Measurements from ENCODE around the gene ESRRG.
"Not testable (repeated sequence)": the region's sequence is repeated elsewhere in the genome, so short reads cannot be mapped to it uniquely, and the experiment has no call there.

The ESRRG gene

DNA sequence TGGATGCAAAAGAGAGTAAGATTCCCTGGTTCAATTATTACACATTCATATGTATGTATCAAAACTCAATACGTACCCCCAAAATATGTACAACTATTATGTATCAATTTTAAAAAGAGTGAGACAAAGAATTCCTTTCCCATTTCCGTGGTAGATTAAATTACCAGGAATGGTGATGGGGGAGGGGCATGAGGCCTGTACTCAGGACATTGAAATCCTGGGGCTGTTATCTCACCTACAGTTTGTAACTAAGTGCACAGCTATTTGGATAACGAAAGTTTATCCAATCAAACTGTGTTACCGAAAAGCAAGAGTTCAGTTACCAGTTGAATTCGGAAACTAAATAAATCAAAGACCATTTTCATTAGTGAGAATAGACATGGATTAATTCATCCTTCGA is 8.3 kb upstream of the ESRRG start:
- Mint-ChIP-seq H3K36me3 (ENCODE audit: insufficient read depth) (no peaks in the 10 kb centered on the region), H3K27me3 (no peaks in the 10 kb centered on the region), H3K4me3 (no peak overlapping the region), H3K4me1 (ENCODE audit: low read depth in 2 of 2) (no peaks in the 10 kb centered on the region), H3K27ac (no peak overlapping the region), H3K9me3 (peaks cover 3 to 8% of the 10 kb centered on the region in 2 donors)
- DNase-seq (no peak), ATAC-seq (replicated peaks) (no peak)

DNA sequence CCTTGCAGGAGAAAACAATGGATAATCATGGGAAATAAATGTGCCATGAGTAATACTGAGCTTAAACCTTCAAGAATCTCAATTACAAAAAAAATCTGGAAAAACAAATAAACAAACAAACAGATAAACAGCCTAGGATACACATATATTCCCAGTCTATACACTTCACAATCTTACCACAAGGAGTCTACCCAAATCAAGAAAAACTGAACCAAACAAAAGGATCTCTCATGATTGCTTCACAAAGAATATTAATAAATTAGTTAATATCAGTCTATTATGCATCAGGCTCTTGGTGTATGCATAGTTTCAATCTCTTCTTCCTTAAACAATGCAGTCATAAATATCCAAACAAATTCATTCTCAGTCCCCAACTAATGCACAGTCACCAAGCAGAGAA is 3.2 kb upstream of the ESRRG start:
- H3K4me1 Mint-ChIP-seq (ENCODE audit: low read depth in 2 of 2) = no peaks in the 10 kb centered on the region
- peaks cover 0 to 4% of the 10 kb centered on the region in 2 donors for H3K9me3 Mint-ChIP-seq
- H3K36me3 Mint-ChIP-seq (ENCODE audit: insufficient read depth) = no peaks in the 10 kb centered on the region
- no peak for ATAC-seq (replicated peaks)
- H3K27me3 Mint-ChIP-seq = peaks cover 0 to 9% of the 10 kb centered on the region in 2 donors
- no peak overlapping the region for H3K27ac Mint-ChIP-seq
- DNase-seq = no peak
- H3K4me3 Mint-ChIP-seq = no peak overlapping the region

DNA sequence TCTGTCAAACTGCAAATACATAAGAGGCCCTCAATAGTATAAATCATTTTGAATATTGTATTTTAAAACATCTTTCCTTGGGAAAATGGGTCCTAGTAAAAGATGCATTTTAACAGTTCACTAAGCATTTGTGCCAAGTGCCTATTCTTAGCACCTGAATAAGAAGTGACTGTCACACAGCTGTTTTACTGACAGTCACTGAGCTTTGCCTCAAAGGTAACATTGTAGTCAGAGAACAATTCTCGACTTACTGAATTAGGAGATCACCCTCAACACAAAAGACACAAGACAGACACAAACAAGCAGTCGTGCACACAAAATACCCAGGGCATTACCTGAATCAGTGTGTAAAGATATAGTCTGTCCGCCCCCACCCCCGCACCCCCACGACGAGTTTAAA is 408 bp downstream of the ESRRG start:
- Mint-ChIP-seq H3K9me3 (peaks cover 0 to 6% of the 10 kb centered on the region in 2 donors), H3K27me3 (peaks cover 0 to 9% of the 10 kb centered on the region in 2 donors), H3K36me3 (ENCODE audit: insufficient read depth) (no peaks in the 10 kb centered on the region), H3K27ac (no peak overlapping the region), H3K4me1 (ENCODE audit: low read depth in 2 of 2) (no peaks in the 10 kb centered on the region), H3K4me3 (no peak overlapping the region)
- ATAC-seq (replicated peaks) = no peak
- DNase-seq = no peak

DNA sequence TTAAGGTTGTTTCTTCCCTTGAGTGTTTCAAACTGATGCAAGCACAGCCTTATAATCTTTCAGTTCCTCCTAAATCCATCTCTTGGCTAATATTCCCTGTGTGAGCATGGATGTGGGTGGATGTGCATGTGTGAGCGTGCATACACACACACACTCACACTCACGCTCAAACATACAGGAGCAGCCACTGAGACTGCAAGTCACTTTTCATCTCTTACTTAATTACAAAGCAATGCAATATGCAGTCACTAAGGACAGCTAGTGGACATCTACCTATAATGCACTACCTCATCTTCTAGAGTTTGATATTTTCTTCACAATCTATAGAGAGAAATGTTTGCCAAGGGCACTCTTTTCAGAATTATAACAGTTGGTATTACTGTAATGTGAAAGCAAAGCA is 1.4 kb downstream of the ESRRG start:
- Mint-ChIP-seq H3K9me3 (peaks cover 0 to 6% of the 10 kb centered on the region in 2 donors), H3K4me1 (ENCODE audit: low read depth in 2 of 2) (no peaks in the 10 kb centered on the region), H3K36me3 (ENCODE audit: insufficient read depth) (no peaks in the 10 kb centered on the region), H3K27me3 (peaks cover 0 to 9% of the 10 kb centered on the region in 2 donors), H3K27ac (no peak overlapping the region), H3K4me3 (no peak overlapping the region)
- ATAC-seq (replicated peaks) (no peak), DNase-seq (no peak)

DNA sequence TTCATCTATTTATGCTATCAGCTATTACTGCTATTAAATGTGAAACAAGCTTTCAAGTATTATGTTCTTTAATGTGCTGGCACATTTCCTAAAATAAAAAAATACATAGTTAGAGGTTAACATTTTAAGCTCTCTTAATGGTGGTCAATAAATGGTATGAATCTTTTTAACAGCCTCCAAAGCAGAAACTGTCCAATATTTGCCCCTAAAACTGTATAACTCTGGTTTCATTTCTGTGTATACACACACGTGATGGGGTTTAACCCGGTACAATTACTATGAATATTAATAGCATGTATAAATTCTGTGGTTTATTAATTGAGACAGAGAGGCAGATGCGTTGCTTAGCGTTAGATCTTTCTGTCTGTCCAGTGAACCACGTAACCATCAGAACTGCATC is 2.2 kb downstream of the ESRRG start:
- Mint-ChIP-seq H3K27ac (no peak overlapping the region), H3K36me3 (ENCODE audit: insufficient read depth) (no peaks in the 10 kb centered on the region)

DNA sequence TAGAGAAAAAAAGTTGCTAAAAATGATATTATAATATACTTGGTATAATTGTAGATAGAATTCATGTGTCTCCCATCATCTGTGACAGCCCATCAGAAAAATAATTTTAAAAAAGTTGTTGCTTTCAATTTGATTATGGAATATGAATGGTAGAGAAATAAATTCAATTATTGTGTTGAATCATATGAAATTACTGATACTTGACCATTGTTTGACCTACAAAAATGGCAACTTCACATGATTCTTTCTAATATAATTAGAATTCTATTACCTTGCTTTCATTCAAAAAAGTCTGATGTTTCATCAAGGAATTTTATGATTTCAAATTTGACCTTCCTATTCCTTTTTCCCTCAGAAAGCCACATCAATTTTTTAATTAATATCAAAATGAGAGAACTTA is 11.5 kb downstream of the ESRRG start:
- Mint-ChIP-seq H3K4me3 (no peak overlapping the region), H3K9me3 (peaks cover 0 to 3% of the 10 kb centered on the region in 2 donors), H3K36me3 (ENCODE audit: insufficient read depth) (no peaks in the 10 kb centered on the region), H3K27me3 (no peaks in the 10 kb centered on the region), H3K27ac (no peak overlapping the region), H3K4me1 (ENCODE audit: low read depth in 2 of 2) (no peaks in the 10 kb centered on the region)
- no peak for ATAC-seq (replicated peaks)
- DNase-seq = no peak

More for the DNA sequence above, 2.2 kb downstream of the ESRRG start:
- ATAC-seq (replicated peaks) (no peak), DNase-seq (no peak)
- Mint-ChIP-seq H3K4me1 (ENCODE audit: low read depth in 2 of 2) (no peaks in the 10 kb centered on the region), H3K9me3 (peaks cover 0 to 5% of the 10 kb centered on the region in 2 donors), H3K27me3 (peaks cover 0 to 9% of the 10 kb centered on the region in 2 donors), H3K4me3 (no peak overlapping the region)

DNA sequence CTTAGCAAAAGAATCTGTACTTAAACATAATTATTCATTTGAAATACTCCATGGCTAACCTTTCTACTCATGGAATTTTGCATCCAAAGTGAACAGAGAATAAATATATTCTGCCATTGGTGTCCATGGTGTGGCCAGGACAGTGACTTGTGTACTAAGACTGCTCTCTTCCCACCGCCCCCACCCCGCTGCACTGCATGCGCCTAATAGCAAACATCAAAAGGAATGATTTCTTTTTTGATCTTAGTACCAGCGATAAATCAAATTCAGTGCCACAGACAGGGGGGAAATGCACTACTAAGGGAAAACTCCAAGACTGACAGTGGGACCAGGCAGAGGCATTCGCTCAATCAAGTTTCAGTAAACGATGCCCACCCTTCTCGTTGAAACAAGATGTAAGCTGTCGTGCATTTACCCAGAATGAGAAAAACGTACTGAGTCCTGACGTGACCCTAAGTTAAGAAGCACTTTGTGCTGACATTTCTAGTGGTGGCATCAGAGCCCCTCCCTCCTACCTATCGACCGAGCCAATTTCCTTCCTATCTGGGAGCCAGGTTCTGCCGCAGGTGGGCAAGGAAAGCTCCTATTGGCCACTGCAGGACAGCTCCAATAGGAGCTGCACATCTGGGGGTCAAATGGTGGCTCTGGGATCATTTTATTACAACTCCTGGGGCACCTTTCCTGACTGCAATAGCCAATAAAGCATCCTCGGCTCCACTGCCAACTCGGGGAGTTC is 12.5 kb downstream of the ESRRG start:
- no peak overlapping the region for H3K4me3 Mint-ChIP-seq
- DNase-seq (no peak), ATAC-seq (replicated peaks) (no peak)

DNA sequence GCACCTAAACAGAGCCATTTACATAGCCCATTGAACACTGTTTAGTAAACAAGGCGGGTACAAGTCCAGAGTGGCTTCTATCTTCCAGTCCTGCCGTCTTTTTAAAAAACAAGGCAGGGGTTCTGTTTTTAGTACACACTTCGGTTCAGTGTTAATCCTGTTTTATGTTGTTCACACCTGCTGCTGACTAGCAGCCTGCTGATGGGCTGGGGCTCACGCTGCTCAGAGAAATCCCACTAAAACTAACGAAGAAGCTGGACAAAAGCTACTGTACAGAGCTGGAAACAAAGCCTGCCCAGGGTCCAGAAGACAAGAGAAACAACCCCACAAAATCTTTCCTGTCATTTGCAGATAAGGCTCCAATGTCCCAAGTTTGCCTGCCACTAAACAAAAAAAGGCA is 13.2 kb downstream of the ESRRG start:
- Mint-ChIP-seq H3K4me1 (ENCODE audit: low read depth in 2 of 2) (no peaks in the 10 kb centered on the region), H3K36me3 (ENCODE audit: insufficient read depth) (no peaks in the 10 kb centered on the region), H3K27me3 (no peaks in the 10 kb centered on the region), H3K27ac (no peak overlapping the region), H3K4me3 (no peak overlapping the region), H3K9me3 (peaks cover 0 to 3% of the 10 kb centered on the region in 2 donors)
- DNase-seq (no peak), ATAC-seq (replicated peaks) (no peak)

More for the DNA sequence above, 12.5 kb downstream of the ESRRG start:
- Mint-ChIP-seq H3K9me3 (peaks cover 0 to 3% of the 10 kb centered on the region in 2 donors), H3K27me3 (no peaks in the 10 kb centered on the region), H3K4me1 (ENCODE audit: low read depth in 2 of 2) (no peaks in the 10 kb centered on the region), H3K27ac (no peak overlapping the region), H3K36me3 (ENCODE audit: insufficient read depth) (no peaks in the 10 kb centered on the region)

DNA sequence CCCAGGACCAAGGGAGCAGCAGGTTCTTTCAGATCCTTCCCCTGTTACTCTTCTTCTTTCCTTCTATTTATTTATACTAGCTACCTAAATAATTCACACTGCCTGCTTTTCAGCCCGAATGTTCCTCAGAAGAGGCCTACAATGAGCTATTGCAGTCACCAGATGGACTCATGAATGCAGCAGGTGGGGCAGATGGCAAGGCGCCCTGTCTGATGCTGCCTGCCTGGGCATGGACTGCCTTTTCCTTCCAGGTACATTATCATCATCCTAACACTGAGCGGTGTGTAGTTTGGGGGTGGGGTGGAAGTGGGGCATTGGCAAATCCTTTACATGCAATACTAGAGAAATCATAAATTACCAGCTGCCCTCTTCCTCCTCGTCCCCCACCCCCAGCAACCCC is 17.6 kb downstream of the ESRRG start:
- no peak overlapping the region for H3K4me3 Mint-ChIP-seq
- DNase-seq = no peak
- H3K27ac Mint-ChIP-seq = no peak overlapping the region
- H3K27me3 Mint-ChIP-seq = no peaks in the 10 kb centered on the region
- no peak for ATAC-seq (replicated peaks)
- no peaks in the 10 kb centered on the region for H3K4me1 Mint-ChIP-seq (ENCODE audit: low read depth in 2 of 2)
- H3K9me3 Mint-ChIP-seq = peaks cover 5 to 7% of the 10 kb centered on the region in 2 donors
- no peaks in the 10 kb centered on the region for H3K36me3 Mint-ChIP-seq (ENCODE audit: insufficient read depth)

DNA sequence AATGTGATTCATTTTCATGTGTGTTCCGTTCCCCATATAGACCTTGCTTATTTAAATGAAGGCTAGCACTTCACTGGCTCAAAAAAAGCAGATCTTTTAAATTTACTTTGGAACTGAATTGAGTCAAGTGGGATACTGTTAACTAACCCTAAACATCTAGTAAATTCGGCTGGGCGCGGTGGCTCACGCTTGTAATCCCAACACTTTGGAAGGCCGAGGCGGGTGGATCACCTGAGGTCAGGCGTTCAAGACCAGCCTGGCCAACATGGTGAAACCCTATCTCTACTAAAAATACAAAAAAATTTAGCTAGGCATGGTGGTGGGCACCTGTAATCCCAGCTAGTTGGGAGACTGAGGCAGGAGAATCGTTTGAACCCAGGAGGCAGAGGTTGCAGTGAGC is 19.2 kb downstream of the ESRRG start:
- not testable (repeated sequence) for H3K27me3 Mint-ChIP-seq; ATAC-seq (replicated peaks)

DNA sequence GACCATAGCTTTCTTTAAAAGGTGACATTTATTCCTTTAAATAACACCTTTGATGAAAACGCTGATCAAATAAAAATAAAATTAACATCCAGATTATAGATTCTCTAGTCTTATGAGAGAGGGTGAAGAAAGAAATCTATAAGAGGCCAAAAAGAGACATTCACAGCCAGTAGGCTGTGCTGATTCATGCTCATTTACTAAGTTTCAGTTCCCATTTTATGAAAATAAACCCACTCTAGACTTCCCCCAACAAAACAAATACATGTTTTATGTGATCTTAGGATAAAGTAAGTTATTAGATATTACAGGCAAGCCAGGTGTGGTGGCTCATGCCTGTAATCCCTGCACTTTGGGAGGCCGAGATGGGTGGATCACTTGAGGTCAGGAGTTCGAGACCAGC is 21.1 kb downstream of the ESRRG start:
- no peaks in the 10 kb centered on the region for H3K4me1 Mint-ChIP-seq (ENCODE audit: low read depth in 2 of 2)
- no peaks in the 10 kb centered on the region for H3K27me3 Mint-ChIP-seq
- ATAC-seq (replicated peaks) (no peak), DNase-seq (no peak)
- H3K36me3 Mint-ChIP-seq (ENCODE audit: insufficient read depth) = no peaks in the 10 kb centered on the region
- H3K27ac Mint-ChIP-seq = no peak overlapping the region
- peaks cover 5 to 7% of the 10 kb centered on the region in 2 donors for H3K9me3 Mint-ChIP-seq
- H3K4me3 Mint-ChIP-seq = no peak overlapping the region

More for the DNA sequence above, 19.2 kb downstream of the ESRRG start:
- not testable (repeated sequence) for H3K9me3 Mint-ChIP-seq; H3K27ac Mint-ChIP-seq; H3K36me3 Mint-ChIP-seq (ENCODE audit: insufficient read depth); H3K4me1 Mint-ChIP-seq (ENCODE audit: low read depth in 2 of 2); H3K4me3 Mint-ChIP-seq; DNase-seq

DNA sequence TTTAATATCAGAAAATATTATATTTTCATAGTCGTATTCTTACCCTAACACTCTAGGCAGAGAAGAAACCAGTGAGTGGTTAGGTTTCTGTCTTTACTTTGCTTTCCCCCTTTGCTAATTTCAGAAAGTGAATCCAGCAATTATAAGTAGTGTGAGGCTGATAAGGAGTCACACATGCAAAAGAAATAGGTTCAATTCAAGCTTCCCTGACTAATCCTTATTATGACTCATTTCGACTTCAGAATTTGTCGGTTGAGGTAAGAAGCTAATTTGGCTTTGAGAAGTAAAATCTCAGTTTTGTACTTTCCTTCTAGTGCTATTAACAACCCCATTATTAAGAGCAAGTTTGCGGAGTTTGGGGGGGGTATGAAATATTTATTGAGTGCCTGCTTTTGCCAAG is 22.4 kb downstream of the ESRRG start:
- Mint-ChIP-seq H3K4me1 (ENCODE audit: low read depth in 2 of 2) (no peaks in the 10 kb centered on the region), H3K27me3 (no peaks in the 10 kb centered on the region), H3K4me3 (no peak overlapping the region), H3K27ac (no peak overlapping the region), H3K36me3 (ENCODE audit: insufficient read depth) (no peaks in the 10 kb centered on the region), H3K9me3 (peaks cover 5 to 7% of the 10 kb centered on the region in 2 donors)
- ATAC-seq (replicated peaks) (no peak), DNase-seq (no peak)

DNA sequence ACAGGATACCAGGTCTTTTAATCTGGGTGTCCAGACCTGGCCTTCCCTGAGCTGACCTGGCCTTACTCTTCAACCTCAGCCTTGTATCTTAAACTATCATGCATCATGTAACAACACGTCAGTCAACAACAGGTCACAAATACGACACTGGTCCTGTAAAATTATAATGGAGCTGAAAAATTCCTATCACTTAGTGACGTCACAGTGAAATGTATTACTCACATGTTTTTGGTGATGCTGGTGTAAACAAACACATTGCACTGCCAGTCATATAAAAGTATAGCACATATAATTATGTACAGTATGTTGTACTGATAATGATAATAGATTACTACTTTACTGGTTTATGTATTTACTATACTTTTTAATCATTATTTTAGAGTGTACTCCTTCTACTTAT is 31.5 kb downstream of the ESRRG start:
- no peaks in the 10 kb centered on the region for H3K4me1 Mint-ChIP-seq (ENCODE audit: low read depth in 2 of 2)
- peaks cover 6 to 9% of the 10 kb centered on the region in 2 donors for H3K9me3 Mint-ChIP-seq
- no peak overlapping the region for H3K27ac Mint-ChIP-seq
- H3K27me3 Mint-ChIP-seq = no peaks in the 10 kb centered on the region
- H3K4me3 Mint-ChIP-seq = no peak overlapping the region
- H3K36me3 Mint-ChIP-seq (ENCODE audit: insufficient read depth) = no peaks in the 10 kb centered on the region
- DNase-seq = no peak
- ATAC-seq (replicated peaks) = no peak

DNA sequence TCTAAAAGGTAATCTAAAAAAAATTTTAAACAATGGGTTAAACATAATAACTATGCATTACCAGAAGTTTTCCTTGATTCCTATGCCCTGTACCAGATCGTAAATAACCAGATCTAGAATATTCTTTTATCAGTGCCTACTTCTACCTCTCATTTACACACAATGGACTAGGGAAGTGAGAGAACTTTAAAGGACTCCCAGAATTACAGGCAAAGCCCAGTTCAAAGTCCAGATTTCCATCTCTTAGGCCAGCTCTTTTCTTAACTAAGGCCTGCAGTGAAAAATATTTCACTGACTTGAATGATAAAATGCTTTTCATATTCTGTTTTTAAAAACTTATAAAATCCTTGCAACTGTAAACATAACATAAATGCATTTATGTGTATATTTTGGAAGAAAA is 32.6 kb downstream of the ESRRG start:
- DNase-seq (no peak), ATAC-seq (replicated peaks) (no peak)
- no peaks in the 10 kb centered on the region for H3K36me3 Mint-ChIP-seq (ENCODE audit: insufficient read depth)
- H3K9me3 Mint-ChIP-seq = peaks cover 6 to 9% of the 10 kb centered on the region in 2 donors
- no peaks in the 10 kb centered on the region for H3K27me3 Mint-ChIP-seq
- H3K4me3 Mint-ChIP-seq = no peak overlapping the region
- H3K27ac Mint-ChIP-seq = no peak overlapping the region
- H3K4me1 Mint-ChIP-seq (ENCODE audit: low read depth in 2 of 2) = no peaks in the 10 kb centered on the region

All from effector memory CD8-positive, alpha-beta T cell (primary cell).